Measurements from ENCODE around the gene MXI1.
"Not testable (repeated sequence)": the region's sequence is repeated elsewhere in the genome, so short reads cannot be mapped to it uniquely, and the experiment has no call there.

MXI1 gene

DNA sequence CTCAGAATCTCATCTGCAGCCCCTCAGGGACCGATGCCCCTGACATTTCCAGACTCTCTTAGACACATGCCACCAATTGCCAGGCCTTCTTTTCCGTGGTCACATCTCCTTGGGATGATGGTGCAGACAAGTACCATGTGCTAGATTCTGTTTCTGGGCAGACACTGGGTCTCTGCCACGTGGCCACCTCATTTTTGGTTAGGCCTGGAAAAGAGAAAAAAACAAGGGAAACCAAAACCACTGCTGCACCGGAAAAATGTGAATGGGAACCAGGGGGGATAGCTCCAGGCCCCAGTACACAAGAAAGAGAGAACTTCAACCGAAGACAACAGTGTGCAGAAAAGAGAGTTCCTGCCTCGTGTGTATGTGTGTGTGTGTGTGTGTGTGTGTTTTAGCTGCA is 23.0 kb upstream of the MXI1 start:
- no peak for DNase-seq

DNA sequence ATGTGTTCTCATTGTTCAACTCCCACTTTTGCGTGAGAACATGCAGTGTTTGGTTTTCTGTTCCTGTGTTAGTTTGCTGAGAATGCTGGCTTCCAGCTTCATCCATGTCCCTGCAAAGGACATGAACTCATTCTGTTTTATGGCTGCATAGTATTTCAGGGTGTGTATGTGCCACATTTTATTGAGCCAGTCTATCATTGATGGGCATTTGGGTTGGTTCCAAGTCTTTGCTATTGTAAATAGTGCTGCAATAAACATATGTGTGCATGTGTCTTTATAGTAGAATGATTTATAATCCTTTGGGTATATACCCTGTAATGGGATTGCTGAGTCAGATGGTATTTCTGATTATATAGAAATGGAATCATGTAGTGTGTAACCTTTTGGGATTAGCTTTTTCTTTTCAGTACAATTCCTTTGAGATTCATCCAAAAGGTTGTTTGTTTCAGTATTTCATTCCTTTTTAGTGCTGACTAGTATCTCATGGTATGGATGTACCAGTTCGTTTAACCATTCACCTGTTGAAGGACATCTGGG is 21.7 kb upstream of the MXI1 start:
- not testable (repeated sequence) for DNase-seq

DNA sequence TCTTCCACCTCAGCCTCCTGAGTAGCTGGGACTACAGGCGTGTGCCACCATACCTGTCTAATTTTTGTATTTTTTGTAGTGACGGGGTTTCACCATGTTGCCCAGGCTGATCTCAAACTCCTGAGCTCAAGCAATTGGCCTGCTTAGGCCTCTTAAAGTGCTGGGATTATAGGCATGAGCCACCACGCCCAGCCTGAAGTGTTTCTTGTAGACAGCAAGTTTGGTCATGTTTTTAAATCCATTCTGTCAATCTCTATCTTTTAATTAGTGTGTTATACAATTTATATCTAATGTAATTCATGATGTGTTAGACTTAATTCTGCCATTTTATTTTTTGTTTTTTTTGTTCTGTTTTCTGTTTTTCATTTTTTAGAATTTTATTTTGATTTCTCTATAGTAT is 17.2 kb upstream of the MXI1 start:
- no peak for DNase-seq

DNA sequence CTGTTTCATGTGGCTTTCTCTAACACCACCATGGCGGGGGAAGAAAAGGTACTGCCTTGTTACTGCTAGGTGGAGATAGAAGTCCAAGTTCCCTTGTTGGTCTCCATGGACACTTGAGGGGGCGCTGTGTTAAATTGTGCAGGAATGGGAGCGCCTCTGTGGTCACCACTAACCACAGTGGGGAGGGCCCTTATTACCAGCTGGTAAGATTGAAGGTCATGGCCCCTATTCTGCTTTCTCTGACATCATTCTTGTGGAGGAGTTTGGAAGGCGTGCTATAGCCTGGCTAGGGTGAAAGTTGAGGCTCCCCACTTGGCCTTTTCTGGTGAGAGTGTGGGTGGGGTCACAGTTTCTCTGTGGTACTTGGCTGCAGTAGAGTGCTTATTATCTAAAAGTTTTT is 14.9 kb upstream of the MXI1 start:
- no peak for DNase-seq

DNA sequence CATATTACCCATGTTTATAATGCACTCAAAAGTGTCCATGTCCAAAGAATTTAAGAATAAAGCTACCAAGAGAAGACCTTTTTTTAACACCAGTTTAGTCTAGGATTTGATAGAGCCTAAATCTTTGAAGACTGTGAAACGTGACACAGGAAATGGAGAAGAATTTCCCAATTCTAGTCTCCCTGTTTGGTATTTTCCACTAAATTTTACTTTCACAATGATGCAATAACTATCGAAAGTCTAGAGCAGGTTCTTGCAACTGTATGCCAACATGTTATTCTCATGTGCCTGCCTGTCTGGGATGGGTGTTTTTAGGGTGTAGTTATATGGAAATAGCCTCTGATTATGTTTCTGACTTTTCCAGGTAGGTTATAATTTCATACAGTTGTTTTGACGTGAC is 6.9 kb upstream of the MXI1 start:
- no peak for DNase-seq

DNA sequence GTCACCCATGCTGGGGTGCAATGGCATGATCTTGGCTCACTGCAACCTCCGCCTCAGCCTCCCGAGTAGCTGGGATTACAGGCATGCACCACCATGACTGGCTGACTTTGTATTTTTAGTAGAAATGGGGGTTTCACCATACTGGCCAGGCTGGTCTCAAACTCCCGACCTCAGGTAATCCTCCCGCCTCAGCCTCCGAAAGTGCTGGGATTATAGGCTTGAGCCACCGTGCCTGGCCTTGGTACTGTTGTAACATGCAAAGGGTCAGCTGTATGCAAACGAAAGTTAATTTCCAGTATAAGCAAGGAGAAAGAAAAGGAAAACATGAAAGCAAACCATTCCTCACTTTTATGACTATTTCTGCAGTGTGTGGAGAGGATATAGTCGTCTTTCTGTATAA is 6.4 kb upstream of the MXI1 start:
- not testable (repeated sequence) for DNase-seq

DNA sequence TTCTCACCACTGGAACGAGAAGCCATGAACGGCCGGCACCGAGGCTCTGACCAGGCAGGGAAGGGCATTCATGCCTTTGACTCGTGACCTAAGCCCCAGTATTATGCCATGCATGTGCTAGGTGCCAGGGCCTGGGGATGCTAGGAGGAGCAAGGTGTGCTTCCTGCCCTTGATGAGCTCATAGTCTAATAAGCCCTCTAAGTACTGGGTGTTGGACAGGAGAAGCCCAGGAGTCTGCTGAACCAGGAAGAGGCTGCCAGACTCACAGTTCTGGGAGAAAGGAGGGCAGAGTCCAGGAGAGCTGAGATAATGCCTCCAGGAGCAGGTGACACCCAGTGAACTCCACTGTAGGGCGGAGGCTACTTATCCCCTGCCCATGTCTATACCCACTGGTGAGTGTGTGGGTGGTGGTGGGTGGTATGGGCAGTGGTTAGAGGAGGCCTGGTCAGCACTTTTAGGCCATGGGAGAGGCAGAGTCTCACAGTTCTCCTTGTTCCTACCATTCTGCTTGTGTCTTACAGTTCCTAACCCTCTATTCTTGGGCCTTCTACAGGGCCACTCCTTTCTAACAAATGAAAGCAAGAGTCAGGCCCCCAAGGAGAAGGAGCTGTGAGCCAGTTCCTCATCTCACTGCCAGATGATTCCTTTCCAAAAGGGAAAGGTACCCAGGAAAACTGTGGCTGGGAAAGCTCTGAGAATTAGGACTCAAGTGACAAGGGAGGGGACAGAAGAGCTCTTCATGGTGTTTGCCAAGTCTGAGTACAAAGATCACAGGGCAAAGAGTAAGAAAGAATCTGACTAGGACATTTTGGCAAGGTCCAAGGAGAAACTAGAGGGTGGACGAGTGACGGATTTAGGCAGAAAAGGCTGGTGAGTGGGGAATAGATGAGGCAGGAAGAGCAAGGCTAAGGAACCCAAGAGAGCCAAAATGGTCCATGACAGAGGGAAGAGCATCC is 3.6 kb upstream of the MXI1 start:
- DNase-seq = no peak

DNA sequence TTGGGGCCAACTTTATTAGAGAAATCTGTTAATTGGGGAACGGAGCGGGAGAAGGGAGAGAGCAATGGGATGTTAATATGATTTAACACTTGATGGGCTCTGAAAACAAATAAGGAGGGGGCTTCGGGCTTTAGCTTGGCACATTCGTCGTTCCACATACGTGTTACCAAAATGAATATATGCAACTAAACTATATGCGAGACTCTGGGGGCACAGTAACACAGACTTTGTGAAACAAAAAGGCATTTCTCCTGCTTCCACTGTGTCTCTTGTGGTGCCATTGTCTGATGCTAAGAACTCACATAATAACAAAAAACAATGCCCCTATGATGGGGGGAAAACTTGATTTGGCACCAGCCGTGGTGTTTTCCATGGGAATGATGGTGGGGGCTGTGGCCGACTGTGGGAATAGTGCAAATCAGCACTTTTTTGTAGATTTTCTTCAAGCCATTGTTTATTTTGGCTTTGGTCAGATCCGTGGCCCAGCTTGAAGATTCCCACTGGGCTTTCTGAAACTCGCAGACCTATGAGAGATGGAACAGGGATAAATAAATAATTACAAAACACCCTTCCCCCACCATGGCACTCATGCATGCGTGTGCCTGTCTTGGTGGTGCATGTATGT is 2.2 kb upstream of the MXI1 start:
- DNase-seq = no peak

DNA sequence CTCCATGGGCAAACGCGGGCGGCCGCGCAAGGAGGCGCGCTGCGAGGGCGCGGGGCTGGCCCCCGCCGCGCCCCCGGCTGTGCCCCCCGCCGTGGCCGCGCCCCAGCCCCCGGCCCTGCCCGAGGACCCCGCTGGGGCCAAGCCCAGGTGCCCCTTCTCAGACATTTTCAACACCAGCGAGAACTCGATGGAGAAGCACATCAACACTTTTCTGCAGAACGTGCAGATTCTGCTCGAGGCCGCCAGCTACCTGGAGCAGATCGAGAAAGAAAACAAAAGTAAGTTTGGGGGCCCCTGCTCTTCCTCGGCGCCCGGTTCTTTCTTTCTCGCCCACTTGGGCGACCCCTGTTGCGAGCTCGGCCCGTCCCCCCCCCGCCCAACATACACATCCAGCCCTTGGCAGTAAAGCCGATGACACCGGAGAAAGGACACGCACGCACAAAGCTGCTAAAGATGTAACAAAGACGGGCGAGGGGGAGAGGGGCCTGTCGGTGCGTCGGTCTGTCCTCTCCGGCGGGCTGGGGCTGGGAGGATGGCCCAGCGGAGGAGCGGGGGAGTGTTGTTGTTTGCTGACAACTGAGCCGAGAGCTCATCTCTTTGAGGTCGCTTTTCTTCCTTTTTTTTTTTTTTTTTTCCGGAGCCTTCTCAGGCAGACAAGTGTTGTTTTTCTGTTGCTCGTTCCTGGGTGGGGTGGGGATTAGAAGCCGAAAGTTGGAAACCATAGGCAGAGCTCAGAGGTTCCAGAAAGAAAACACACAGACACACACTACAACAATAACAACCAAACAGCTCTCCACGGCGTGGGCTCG is 604 bp downstream of the MXI1 start:
- peak; percentile 29 for DNase-seq

DNA sequence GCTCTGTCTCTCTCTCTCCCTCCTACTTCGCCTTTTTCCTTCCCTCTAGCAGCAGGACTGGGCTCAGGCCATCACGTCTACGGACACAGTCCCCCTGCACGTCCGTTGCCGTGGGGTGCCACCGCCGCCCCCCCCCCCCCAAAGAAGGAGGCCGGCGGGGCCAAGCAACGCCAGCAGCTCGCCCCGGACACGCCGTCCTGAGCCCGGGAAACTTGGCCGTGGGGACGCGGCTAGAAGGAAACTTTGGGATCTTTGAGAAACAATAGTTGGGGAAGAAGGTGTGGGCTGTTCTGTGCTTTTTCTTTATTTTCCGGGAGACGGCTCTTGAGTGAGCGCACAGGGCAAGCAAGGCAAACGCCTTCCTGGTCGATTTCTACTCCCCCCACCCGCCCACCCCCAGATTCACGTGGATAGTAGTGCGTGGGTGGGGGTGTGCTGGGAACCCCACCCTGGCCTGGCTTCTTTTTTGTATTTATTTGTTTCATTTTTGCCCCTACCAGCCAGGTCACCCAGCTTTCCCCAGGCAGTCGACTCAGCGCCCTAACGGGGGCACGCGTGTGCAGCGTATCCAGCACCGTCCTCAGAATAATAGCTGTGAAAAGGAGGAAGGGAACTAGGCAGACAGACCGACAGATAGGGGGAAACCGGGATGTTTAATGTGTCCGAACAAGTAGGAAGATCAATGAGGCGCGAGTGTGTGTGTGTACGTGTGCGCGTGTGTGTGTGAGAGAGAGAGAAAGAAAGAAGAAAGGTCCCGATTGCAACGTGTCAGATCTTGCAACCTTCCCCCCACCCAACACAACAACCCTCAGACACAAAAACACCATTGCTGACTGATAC is 1.4 kb downstream of the MXI1 start:
- DNase-seq = no peak

DNA sequence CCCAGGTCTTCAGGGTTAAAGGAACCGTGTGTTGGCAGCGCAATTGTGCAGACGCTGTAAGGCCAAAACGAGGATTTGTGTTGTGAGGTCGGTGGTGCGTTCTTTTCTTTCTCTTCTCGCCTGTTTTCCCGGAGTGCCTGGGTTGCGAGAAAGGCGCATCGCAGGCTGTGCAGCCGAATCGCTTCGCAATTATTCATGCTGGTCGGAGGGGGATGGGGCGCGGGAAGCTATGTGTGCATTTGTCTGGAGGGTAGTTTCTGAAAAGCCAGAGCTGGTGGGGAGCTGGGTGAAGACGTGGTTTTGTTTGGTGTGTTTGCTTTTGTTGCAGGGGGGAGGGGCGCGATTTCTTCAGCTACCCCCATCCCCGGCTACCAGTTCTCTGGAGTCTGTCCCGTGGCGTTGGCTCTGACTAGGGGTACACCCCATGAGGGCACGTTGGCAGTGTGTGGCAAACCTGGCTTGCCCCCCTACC is 2.1 kb downstream of the MXI1 start:
- DNase-seq = peak; percentile 54

DNA sequence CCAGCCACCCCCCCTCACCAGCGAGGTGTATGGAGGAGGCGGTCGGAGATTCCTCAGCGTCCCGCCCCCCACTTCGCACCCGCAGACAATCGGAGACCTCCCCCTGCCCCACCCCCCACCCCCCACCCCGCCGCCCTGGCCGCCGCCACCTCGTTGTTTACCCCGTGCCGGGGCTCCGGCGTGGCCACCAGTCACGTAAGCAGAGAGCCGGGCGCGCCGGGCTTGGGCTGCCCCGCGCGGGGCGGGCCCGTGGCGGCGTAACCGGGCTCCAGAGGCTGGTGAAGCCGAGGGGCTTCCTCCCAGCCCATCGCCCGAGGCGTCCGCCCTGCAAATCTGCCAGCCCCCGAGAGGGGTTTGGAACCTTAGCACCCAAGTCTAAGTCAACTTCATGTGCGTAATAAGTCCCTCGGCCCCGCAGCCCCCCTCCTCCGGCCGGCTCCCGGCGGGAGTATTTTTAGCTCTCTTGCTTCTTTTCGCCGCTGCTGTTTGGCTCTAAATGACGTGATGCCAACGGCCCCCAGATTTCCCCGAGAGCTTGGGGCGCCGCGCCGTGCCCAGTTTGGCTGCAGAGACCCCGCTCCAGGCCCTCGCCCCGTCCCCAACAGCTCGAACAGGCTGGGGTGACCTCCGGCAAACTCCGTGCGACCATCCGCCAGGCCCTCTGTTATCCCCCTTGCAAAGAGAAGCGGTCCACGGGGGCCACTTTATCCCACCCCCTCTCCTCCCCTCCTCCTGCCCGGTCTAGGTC is 2.7 kb downstream of the MXI1 start:
- DNase-seq = no peak

DNA sequence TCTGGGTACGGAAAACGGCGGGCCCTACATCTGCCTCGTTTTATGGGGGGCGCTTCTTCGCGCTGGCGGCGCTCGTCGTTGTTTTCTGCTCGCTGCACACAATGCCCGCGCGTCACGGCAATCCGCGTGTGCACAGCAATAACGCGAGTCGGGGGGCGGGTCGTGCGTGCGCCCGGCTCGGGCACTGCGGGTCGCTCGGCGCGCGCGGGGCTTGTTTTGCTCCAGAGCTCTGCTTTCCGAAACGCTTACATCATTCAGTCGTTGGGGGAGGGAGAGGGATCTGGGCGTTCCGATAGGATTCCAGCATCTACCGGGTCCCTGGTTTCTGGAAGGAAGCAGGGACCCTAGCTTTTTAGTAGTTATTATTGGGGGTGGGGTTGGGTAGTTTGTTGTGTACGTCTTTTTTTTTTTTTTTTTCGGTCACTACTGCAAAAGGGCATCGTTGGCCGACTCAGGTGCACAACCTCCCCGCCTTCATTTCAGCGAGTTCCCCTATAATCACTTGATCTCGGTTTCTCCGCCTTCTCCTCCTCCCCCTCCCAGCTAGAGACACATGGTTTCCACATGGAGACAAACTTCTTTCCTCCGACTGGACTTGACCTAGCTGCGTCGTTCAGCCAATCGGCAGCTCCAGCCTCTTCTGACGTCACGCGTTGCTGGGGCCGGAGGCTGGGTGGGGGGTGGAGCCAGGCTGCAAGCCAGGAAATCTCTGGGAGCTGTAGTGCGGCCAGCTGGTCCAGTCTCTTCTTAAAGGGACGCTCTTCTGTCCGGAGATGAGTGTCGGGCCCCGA is 3.5 kb downstream of the MXI1 start:
- DNase-seq = peak; percentile 86

DNA sequence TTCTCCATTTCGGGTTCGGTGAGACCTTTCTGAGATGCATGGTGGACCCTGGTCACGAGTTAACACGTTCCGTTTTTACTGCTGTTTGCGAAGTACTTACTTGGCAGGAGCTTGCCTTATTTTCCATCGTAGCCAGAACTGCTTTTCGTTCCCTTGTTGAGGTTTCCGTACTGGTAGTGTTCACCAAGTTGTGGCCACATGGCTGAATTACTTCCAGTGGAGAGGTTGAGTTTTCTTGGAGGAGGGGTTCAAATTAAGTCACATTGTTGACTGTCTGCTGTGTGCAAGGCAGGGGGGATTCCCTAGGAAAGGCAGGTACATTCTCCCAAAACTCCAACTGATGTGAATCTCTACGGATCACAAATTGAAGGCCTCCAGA is 4.0 kb downstream of the MXI1 start:
- no peak for DNase-seq

DNA sequence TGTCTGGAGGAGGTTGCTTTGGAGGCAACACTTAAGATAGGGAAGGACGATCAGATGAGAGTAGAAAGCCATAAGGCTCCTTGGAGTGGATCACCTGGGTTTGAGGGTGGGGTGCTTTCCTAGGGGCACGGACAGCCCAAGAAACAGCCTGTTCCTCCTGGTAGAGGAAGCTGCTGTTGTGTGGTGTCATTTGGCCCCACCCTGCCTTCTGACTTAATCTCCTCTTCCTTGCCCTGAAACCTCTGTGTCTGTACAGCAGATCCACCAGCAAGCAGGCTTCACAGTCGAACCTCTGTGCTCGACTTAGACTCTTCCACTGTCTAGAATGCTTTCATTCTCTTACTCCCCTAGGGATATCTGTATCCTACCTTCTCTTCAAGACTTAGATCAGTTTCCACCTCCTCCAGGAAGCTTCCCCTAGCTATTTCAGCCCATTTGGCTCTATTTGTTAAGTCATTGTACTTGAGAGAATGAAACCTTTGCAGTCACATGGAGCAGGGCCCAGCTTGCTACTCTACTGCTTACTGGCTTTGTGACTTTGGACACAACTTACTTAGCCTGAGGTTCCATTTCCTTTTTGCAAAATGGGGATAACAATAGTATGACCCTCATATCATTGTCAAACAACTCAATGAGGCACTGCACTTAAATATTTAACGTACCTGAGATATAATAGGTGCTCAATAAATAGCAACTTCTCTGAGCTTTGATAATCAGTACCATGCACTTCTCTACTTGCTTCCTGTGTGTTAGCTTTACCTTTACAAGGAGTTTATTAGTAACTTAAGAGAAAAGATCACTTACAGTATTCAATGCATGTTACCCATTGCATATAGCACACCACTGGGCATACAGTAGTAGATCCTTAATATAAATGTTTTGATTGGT is 5.0 kb downstream of the MXI1 start:
- DNase-seq = no peak

DNA sequence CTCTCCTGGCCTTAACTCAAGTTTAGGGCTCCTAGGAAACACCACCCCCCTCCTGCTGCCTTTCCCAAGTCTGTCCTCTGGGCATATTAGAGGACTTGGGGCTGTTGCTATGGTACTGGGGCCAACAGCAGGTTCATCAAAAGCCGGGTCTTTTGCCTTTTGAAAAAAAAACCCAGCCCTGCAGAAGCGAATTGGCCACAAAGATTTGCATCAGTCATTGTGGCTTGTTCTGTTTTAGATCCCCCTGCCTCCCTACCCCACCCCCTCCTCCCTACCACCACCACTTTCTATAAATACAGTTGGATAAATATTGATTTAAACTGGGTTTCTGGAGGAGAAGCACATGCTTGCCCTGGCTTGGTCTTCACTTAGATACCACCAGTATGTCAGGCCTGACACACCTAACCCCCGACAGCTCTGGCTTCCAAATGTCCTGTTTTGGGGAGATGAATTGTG is 7.0 kb downstream of the MXI1 start:
- DNase-seq = no peak

DNA sequence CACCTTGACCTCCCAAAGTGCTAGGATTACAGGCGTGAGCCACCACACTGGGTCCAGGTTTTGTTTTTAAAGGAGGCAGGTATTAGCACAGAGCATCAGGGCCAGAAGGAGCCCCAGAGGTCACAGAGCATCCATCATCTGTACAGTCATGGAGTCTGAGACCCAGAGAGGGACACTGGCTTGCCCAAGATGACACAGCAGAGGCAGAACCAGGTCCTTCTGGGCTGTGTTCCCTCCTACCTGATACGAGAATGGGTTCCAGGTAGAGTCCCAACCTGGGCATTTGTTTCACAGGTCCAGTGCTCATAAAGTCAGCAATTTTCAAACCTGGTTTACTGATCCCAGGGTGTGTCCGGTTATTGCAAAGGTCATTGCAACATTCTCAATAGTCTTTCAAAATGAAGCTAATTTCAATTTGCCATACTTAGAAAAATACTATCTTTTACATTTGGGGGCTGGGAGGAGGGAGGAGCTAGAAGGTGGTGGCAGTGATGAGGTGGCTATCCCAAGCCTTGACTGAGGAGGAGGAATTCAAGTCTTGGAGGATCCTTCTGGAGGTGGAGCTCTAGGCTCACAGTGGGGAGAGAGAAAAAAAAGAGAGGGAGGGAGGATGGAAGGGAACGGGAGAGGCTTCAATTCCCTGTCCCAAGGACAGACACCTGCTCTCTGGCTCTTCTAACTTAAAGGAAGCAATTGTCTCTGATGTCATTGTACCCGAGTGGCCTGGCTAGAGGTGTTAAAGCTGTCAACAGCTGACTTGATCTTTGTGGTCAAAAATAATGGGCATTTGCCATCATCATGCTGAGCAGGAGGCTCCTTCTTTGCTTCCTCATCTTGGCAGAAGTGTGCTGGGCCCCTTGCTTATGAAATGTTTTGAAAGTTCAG is 8.1 kb downstream of the MXI1 start:
- DNase-seq = no peak

DNA sequence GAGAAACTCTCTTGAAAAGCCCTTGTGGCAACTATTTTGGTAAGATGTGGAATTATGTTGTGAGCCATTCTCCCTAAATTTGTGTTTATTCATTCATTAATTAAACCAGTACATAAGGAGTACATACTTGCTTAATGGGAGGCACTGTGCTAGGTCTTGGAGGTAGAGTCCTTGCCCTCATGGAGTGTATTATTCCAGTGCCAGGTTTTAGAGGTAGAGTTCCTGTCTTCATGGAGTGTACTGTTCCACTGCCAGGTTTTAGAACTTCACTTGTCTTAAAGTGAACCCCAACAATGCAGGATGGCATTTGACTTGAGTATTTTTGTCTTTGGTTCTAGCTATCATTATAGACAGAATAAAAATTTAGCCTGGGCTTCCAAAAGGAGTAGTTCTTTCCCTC is 8.8 kb downstream of the MXI1 start:
- DNase-seq = no peak

Measured in activated CD4-positive, alpha-beta T cell treated with anti-CD3 and anti-CD28 coated beads for 1 hour (primary cell).